Neural crest cell (in vitro differentiated cells): Measurements from ENCODE around the gene APMAP. TPM values are rescaled to one million over a fixed set of nuclear protein-coding genes. Genes with fewer than 3 reads are reported as not detected.

Experiments
- DNase-seq: peaks from one replicate; pipeline ENCODE4 v3.0.0; 2021; ENCODE audit warnings: low read depth, mixed read lengths, low spot score
- H3K27ac Mint-ChIP-seq: one replicate; pipeline ENCODE4 v1.8.0; 2021; ENCODE audit warnings: mild to moderate bottlenecking, mixed read lengths; ENCODE audit not compliant: unreplicated experiment
- H3K27me3 Mint-ChIP-seq: 2 replicates; pipeline ENCODE4 v1.8.0; 2021; ENCODE audit warnings: low read depth, mild to moderate bottlenecking, mixed read lengths
- H3K36me3 Mint-ChIP-seq: 2 replicates; pipeline ENCODE4 v1.8.0; 2021; ENCODE audit warnings: low read depth, mild to moderate bottlenecking, mixed read lengths
- H3K4me1 Mint-ChIP-seq: 2 replicates; pipeline ENCODE4 v1.8.0; 2021; ENCODE audit warnings: mixed read lengths
- H3K4me3 Mint-ChIP-seq: one replicate; pipeline ENCODE4 v1.8.0; 2021; ENCODE audit warnings: mild to moderate bottlenecking, mixed read lengths
- H3K9me3 Mint-ChIP-seq: 2 replicates; pipeline ENCODE4 v1.8.0; 2021; ENCODE audit warnings: mixed read lengths
- total RNA-seq: library from RNA; stranded (reverse); gene quantifications from 2 replicates; pipeline ENCODE4 v1.2.1, GENCODE V29; 2021
- TF ChIP-seq, protein P1 (sequence below): fragments of 200-600 bp; sonication (generic); conservative IDR thresholded peaks from 2 replicates; pipeline ENCODE4 v1.5.0; 2021; ENCODE audit warnings: antibody characterized with exemption, mild to moderate bottlenecking

The APMAP gene
- total RNA-seq, 1 donor from 2014 or later = 88.6 TPM

DNA sequence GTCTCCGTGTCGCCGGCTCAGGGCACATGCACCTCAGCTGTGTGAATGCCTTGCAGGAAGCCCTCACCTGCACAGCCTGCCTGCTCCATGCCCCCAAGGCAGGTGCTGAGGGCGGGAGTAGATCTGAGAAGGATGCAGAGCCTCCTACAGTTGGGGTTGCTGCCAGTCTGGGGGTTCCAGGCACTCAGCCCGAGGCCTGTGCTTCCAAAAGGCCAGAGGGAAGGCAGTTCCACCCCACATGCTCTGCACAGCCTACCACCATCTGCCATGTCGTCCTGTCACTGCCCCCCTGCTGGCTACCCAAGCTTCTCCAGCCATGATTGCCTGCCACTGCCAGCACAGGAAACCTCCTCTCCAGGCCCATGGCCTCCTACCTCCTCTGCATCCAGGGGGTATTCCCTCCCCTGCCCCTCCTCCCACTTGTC, 46.1 kb upstream of the APMAP start:
- H3K9me3 Mint-ChIP-seq = no peaks in the 10 kb centered on the region
- H3K36me3 Mint-ChIP-seq = no peaks in the 10 kb centered on the region
- no peak overlapping the region for H3K27ac Mint-ChIP-seq
- H3K27me3 Mint-ChIP-seq = no peaks in the 10 kb centered on the region
- no peak overlapping the region for H3K4me3 Mint-ChIP-seq
- DNase-seq = no peak
- peaks cover 56% of the 10 kb centered on the region for H3K4me1 Mint-ChIP-seq
- TF ChIP-seq, protein P1, sequence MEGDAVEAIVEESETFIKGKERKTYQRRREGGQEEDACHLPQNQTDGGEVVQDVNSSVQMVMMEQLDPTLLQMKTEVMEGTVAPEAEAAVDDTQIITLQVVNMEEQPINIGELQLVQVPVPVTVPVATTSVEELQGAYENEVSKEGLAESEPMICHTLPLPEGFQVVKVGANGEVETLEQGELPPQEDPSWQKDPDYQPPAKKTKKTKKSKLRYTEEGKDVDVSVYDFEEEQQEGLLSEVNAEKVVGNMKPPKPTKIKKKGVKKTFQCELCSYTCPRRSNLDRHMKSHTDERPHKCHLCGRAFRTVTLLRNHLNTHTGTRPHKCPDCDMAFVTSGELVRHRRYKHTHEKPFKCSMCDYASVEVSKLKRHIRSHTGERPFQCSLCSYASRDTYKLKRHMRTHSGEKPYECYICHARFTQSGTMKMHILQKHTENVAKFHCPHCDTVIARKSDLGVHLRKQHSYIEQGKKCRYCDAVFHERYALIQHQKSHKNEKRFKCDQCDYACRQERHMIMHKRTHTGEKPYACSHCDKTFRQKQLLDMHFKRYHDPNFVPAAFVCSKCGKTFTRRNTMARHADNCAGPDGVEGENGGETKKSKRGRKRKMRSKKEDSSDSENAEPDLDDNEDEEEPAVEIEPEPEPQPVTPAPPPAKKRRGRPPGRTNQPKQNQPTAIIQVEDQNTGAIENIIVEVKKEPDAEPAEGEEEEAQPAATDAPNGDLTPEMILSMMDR = no peak

DNA sequence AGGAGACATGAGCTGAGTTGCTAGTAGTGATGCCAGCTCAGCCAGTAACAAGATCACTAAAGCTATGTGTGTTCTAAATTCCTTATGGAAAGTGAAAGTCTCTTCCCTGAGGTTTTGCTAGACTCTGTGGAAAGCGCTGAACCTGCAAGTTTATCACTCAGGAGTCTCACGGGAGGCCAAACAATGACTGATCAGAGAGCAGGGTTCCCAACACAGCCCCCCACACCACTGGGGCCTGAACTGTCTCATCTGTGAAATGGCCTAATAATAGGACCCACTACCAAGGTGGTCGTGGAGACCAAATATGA, 45.5 kb upstream of the APMAP start:
- peak overlapping the region; percentile 57 for H3K27ac Mint-ChIP-seq
- DNase-seq = no peak
- H3K4me3 Mint-ChIP-seq = no peak overlapping the region
- H3K4me1 Mint-ChIP-seq = peaks cover 60% of the 10 kb centered on the region
- no peaks in the 10 kb centered on the region for H3K9me3 Mint-ChIP-seq
- H3K27me3 Mint-ChIP-seq = no peaks in the 10 kb centered on the region
- TF ChIP-seq, protein P1 = no peak
- no peaks in the 10 kb centered on the region for H3K36me3 Mint-ChIP-seq

DNA sequence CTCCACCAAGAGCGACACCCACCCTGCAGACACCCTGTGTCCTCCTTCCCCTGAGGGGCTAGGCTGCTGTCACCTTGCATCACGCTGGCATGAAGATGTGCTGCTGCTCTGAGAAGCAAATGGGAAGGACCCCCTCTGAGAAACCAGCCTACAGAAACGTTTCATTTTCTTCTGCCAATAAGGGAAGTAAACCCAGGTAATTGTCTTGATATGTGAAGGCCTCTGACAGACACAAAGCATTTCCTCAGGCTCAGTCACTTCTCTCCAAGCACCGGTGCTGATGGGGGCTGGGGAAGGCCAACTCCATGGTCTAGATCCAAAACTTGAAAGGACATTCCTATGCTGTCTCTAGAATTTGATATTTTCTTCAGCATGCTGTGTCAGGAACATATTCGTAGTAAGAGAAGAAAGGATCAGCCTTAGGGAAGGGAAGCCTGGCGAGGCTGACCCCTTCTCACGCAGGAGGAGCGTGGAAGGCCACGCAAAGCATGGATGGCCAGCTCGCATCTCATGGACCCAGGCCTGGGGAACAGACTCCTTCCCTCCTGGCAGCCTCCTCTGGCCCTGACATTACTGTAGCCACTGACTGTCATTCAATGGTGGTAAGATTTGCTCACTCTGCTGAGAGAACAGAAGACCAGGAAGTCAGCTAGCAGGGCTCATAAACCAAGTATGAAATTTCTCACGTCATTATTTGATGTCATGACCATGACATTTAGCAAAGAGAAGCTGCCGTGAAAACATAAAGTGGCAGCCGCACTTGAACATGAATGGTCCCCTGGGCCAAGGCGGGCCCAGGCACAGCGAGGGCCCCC, 44.9 kb upstream of the APMAP start:
- Mint-ChIP-seq H3K36me3 (no peaks in the 10 kb centered on the region), H3K27me3 (no peaks in the 10 kb centered on the region), H3K4me1 (peaks cover 60% of the 10 kb centered on the region), H3K4me3 (no peak overlapping the region), H3K27ac (peak overlapping the region; percentile 75), H3K9me3 (no peaks in the 10 kb centered on the region)
- DNase-seq = no peak
- TF ChIP-seq, protein P1 = no peak

DNA sequence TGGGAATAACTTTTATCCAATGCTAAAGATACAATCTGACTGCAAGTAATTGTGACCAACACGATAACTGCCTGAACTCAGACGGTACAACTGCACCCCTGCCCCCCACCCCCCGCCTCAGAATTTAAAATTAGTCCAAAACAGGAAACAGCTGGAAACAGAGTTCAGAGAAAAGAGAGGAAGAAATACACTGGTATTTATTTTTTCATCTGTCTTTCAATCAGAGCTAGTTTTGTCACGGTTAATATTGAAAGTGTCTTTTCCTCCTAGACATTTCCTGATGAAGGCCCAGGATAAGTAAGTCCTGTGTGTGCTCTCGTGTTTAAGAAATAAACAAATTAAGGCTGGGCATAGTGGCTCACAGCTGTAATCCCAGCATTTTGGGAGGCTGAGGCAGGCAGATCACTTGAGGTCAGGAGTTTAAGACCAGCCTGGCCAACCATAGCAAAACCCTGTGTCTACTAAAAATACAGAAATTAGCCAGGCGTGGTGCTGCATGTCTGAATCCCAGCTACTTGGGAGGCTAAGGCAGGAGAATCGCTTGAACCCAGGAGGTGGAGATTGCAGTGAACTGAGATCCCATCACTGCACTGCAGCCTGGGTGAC, 43.9 kb upstream of the APMAP start:
- Mint-ChIP-seq H3K4me3 (peak overlapping the region; percentile 20), H3K27me3 (no peaks in the 10 kb centered on the region), H3K4me1 (peaks cover 70% of the 10 kb centered on the region), H3K9me3 (no peaks in the 10 kb centered on the region), H3K27ac (peak overlapping the region; percentile 12), H3K36me3 (no peaks in the 10 kb centered on the region)
- DNase-seq = no peak
- TF ChIP-seq, protein P1 = no peak

DNA sequence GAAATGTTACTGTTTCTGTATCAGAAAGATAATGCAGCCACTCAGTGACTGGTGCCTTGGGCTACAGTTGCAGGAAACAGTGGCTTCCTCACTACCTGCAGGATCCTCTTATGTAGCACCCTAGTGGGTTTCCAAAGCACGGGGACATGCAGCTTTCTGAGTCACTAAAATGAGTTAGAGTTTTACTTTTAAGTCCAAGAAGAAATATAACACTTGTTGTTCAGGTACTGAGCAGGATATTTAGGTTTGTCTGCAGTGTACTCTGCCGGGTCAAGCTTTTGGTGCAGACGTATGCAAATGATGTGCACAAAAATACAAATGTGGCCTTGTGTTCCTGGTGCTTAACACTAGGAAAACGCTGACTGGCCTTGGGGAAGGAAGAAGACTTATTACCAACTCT, 43.4 kb upstream of the APMAP start:
- DNase-seq = no peak
- Mint-ChIP-seq H3K27ac (peak overlapping the region; percentile 37), H3K27me3 (no peaks in the 10 kb centered on the region), H3K9me3 (no peaks in the 10 kb centered on the region), H3K4me3 (no peak overlapping the region), H3K36me3 (no peaks in the 10 kb centered on the region), H3K4me1 (peaks cover 75% of the 10 kb centered on the region)
- TF ChIP-seq, protein P1 = no peak
